Measurements from ENCODE around the gene UBE3B.

Gene UBE3B

DNA sequence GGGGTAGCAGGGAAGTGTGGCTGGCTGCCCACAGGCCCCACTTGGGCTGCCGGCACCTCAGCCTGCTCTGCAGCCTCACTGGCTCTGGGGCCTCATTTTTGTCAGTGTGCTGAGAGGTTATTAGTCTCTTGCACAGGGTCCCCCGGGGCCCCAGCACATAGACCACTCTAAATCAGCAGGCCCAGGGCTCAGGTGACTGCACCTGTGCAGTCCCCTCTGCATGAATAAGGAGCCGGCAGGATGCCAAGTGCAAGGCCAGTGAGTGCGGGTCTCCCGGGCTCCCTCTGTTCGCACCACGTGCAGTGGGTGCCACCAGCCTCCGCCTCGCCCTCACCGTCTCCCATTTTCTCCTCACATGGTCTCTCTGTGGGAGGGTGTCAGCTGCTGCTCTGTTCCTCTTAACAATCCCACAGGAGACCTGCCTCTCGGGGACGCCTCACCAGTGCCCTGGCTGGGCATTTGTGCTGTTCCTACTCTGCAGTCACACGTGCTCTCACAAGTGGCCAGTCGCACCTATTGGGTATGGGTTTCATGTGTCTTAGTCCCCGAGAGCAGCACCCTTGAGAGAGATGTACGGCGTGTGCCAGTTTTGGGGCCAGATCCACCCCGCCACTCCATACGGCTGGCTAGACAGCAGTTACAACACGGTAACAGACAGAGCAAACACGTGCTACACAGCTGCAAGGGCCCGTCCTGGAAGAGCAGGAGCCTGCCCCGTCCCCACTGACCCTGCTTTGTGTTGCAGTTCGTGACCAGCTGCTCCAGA lies 55.5 kb downstream of the UBE3B start:
- DNase-seq, result no peak

DNA sequence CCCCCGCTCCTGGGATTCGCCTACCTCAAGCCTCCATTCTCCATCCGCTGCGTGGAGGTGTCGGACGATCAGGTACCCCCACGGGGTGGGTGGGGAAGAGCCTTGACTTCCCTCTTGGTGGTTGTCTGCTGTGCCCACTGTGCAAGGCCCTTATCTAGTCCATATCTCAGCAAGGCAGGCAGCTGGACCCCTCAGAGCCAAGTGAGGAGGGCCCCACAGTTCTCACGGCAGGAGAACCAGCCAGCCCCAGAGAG lies 56.0 kb downstream of the UBE3B start:
- DNase-seq, result no peak

DNA sequence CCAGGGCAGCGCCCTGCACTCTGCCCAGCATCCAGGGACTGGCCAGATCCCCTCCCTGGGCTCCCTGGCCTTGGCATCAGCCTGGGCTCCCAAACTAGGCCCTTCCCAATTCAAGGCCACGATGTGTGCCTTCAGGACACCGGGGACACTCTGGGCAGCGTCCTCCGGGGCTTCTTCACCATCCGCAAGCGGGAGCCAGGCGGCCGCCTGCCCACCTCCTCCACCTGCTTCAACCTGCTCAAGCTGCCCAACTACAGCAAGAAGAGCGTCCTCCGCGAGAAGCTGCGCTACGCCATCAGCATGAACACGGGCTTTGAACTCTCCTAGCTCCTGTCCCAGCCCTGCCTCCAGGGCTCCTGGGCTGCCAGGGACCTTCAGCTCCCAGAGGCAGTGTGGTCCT lies 57.0 kb downstream of the UBE3B start:
- no peak for DNase-seq

DNA sequence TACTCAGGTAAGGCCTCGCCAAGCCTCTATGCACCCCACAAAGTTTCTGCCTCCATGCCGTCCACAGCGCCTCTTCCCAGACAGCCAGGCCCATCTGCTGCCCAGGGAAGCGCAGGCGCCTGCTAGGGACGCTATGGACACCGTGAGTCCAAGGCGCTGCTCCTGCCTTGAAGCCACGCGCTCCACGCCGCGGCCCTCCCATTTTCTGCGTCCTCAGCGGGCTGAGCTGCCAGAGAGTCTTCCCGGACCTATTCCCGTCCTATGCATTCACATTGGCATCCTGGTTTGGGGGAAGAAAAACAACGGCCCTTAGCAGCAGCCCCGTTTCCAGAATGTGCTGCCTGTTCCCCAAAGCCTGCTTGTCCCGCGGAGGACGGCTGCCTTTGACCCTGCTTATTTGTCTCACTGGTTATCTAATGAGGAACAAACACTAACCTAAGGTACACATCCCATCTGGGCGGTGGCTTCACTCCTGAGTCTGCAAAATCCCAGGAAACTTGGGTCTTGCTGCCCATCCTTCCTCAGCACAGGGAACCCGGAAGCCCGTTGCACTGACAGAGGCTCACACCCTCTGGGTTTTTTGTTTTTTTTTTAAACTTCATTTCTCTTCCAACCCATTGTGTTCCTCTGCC lies 57.9 kb downstream of the UBE3B start:
- no peak for DNase-seq

DNA sequence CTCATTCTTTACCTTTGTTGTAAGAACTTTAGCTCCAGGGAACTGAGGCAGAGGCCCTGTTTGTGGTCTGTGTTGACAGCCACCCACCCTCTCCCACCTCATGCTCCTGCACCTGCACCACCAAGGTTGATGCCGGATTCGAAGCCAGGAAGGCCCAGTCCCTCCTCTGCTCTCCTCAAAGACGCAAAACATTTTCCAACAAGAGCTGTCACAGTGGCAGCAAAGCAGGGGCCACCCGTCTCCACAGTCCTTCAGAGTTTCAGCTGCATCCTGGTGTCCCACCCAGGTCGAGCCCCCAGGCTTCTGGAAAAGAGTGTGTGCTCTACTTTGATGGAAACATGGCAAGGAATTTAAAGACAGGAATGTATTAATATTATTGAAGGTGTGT lies 58.4 kb downstream of the UBE3B start:
- DNase-seq, result no peak

DNA sequence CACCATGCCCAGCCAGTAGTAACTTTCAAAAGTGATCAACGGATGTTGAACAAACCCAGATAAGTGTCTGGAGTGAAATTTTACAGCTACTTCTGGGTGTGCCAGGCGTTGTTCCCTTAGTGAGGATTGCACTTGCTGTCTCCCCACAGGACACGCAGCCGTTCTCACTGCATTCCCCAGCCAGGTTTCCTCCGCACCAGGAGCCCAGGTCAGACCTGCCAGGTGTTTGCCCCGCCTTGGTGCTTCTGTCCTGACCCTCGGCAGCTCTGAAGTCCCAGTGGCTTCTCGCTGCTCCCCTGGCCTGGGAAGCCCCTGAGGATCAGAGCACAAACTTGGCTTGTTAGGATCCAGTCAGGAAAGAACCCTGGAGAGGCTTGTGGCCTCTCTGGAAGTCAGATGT lies 59.7 kb downstream of the UBE3B start:
- no peak for DNase-seq

DNA sequence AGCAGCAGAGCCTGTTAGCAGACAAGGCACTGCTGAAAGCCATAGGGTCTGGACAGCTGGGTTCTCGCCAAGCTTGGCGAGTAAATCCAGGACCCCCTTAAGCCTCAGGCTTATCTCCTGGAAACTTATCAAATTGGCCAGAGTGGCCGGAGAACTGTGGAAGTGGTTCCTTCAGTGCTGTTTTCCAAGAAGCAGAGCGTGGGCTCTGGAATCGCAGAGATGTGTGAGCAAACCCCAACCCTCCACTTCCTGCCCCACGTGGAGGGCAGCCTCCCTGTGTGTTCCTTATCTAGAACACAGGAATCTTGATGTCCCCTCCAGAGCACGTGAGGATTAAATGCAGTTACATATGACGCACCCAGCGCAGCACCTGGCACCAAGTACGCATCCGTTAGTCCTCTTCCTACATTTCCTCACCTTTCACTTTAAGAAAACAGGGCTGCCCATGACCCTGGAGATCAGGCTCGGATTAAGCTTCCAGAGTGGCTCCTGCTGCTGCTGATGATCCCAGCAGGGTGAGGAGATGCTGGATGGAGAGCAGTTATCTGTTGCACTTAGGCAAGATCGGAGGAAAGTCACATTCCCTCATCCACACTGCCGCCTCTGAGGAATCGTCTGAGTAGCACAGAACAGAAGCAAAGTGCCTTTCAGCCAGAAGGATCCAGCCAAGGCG lies 60.9 kb downstream of the UBE3B start:
- no peak for DNase-seq

DNA sequence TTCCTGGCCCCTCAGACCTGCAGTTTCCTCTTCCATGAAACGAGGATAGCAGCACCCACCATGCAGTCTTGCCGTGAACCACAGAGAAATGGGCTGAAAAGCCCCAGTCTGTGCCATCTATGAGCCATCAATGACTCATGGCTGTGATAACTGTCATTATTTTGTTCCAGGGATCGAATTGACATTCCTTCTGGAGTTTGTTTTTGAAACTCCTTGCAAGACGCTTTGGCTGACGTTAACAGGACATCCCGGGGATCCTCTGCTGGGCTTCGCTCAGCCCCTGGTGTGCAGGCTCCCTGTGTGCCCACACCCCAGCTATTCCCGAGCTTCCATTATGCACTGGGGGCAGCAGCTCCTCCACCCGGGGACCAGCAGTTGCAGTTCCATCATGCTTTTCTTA lies 62.1 kb downstream of the UBE3B start:
- no peak for DNase-seq

DNA sequence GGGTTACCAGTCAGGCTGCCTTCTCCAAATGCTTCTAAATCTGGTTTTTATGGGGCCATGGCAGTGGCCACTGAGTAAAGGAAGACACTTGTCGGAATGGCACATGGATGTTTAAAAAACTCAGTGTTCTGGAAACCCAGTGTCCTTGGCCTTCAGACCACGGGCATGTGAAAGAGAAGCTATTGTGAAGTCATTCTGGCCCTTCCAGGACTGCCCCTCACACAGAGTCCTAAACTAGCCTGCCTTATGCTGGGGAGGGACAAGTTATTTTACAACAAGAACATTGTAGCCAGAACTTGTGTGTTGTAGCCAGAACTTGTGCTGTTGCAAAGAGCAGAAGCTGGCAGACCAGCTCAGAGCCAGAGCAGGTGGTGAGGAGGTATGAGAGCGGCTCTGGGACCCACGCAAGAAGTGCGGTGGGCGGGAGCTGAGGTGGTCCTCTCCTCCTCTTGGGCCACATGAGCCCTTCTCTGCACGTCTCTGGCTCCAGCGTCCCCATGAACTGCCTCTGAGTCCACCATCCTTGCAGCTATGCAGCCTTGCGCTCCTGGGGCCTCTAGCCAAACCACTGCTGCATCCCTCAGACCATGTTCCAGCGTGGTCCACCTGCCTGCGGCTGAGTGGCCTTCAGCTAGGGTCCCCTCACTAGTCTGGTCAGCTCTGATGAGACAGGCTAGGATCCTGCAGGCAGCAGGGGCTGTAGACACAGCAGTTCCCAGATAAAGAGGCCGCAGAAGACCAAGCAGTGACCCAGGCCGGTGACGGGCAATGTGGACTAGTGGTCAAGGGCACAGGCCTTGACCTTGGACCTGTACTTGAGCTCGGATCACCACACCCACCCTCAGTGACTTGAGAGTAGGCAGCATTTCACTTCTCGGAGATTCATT lies 63.3 kb downstream of the UBE3B start:
- no peak for DNase-seq

DNA sequence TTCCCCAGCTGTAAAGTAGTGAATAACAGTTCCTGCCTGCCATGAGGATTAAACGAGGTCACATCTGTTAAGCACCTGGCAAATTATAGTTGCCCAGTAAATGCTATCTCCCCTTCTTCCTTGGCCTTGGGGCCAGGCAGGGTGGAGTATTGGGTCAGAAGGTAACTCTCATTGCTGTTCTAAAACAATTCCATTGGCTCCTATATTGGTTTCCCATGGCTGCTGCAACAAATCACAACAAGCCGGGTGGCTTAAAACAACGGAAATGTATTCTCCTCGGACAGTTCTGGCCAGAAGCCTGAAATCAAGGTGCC lies 63.9 kb downstream of the UBE3B start:
- DNase-seq, result no peak

DNA sequence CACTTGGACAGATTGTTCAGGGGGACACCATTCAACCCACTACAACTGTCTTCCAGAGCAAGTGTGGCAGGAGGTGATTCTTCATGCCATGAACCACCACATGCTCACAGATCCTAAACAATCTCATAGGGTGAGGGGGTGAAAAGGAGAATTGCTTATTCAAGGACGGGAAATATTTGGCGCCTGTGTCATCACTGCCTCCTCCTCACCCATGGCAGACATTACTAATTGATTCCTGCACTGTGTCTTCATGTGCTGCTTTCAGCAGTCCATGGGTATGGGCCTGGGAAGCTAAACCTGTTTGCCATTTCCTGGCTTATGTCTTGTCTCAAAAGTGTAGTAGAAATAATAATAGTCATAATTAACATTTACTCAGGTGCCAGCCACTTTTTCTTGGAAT lies 64.6 kb downstream of the UBE3B start:
- DNase-seq, result no peak

DNA sequence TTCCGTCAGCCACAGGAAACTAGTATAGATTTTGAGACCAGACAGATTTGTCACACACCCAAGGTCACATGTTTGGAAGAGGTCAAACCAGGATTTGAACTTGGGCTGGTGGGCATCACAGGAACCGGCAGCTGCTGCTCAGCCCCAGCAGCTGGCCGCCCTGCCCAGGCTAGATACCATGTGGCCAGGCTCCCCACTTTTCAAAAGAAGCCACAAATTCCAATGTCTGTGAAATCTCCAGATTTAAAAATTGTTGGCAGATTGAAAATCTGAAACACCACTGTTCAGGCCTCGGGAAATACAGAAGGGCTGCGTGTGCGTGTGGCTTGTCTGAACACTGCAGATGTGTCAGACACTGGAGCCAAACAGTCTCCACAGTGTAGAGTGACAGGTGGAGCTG lies 65.4 kb downstream of the UBE3B start:
- no peak for DNase-seq

DNA sequence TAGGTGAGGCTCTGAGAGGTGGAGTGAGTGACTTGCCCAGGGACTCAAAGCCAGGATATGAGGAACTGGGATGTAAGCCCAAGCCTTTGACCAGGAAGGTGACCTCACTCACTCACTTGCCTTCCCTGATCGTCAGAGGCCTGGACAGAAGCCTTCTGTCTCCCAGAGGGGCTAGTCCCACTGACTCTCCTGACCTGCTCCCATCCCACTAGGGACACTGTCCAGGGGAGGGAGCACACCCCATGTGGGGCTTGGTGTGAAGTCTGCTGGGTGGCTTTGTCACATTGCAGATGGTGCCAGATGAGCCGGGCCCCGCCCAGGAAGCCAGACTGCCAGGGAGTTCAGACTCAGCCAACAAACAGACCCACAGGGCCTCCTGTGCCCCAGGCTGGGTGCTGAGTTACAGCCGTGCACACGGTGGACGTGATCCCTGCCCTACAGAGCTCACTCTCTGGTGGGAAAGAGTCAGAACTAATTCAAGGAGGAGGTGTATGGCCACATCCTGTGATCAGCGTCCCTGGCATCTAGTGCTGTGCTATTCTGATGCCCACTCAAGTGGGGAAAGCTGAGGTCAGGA lies 67.6 kb downstream of the UBE3B start:
- DNase-seq, result no peak

DNA sequence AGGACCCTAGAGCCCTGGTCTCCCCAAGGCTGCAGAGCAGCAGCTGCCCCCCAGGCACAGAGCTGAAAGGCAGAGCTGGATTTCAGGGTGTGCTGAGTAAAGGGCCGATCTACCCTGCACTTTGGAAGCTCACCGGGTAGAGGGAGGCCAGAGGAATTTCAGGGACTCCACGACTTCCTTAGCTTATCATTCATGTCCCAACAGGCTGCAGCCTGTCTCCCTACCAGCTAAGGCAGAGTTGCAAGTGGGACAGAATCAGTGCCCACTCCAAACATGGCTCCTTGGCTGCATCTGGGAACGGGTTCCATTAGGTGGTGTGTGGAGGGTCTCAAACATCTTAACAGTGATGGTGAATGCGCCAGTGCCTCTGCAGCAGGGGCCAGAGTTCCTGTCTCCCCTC lies 68.4 kb downstream of the UBE3B start:
- DNase-seq, result no peak

DNA sequence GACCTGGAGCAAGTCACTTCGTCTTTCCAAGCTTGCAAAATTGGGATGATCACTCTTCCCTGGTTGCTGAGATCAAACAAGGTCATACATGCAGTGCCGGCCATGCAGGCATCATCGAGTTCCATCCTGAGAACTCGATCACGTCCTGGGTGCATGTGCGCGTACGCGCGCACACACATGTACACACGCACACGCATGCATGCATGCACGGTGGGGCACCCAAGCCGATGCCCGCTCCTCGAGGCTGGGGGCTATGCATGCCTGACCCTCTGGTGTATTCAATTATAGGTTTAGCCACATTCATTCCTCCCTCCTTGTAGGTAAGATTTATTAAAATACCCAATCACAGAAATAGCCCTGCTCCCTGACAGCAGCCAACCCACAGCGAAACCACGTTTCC lies 69.9 kb downstream of the UBE3B start:
- DNase-seq, result no peak

DNA sequence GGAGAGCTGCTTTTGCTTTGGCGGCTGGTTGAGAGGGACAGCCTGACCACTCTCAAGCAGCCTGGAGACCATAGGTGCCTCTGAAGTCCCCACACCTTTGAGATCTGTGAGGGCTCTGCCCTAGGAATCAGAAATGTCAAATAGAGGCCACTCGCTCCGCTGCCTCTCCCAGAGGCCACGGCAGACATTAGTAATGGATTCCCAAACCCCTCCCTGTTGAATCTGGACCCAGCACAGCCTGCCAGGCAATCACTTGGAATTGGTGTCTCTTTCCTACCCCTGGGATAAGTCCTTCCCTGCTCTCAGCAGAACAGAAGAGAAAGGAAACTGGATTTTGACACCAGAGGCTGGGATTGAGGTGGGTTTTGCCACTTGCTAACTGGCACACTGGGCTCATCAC lies 70.8 kb downstream of the UBE3B start:
- DNase-seq, result no peak

DNA sequence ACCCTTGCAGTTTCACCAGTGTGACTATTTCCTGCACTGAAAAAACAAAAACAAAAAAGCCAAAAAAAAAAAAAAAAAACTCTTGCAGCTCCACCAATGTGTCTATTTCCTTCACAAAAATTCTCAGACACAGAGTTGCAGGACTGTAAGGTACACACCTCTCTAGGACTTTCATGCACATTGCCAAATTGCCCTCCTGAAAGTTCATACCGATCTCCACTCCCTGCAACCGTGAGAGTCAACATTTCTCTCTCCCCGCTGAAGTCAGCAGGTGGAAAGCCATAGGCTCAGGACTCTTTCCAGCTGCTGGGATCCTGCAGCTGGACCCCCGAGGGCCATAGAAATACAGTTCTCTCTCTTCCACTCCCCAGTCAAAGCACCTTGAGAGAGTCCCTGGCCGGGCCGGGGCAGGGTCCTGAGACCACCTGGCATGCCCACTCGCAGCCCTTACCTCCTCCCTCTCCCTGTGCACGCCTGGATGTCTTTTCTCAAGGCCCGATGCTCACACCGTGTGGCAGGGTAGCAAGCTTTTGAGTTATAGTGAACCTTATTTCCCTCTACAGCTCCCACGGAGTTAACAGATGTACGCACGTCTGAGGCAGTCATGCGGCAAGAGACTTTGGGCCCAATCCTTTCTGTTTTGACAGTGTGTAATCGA lies 72.3 kb downstream of the UBE3B start:
- no peak for DNase-seq

DNA sequence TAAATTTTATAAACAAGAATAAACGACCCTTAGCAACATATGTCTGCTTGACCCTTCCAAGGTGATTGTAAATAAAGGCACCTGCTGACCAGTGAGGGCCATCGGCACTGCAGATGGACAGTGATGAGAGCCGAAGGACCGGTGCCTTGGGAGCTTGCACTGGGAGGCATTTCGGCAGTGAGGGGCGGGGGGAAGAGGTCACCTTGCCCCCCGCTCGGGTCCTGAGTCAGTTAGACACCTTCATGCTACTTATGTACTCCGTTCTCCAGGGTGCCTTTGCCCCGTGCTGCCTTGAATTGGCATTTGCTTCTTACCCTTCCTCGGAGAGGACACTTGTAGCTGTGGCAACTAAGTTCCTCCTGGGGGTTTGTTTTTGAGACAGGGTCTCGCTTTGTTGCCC lies 72.8 kb downstream of the UBE3B start:
- no peak for DNase-seq

DNA sequence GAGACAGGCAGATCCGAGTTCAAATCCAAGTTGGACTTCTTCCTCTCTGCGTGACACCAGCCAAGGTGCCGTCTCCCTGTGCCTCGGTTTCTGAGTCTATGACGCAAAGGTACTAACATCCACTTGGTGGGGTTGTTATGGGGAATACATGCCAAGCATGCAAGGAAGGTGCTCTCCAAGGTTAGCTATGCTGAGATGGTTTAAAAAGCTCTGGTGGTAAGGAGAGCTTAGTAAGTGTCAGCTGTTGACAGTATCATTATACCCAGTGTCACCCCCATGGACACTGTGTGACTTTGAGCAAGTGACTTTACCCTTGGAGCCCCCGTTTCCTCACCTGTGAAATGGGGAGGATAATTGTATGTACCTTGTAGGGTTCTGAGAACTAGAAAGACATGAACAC lies 73.7 kb downstream of the UBE3B start:
- no peak for DNase-seq

DNA sequence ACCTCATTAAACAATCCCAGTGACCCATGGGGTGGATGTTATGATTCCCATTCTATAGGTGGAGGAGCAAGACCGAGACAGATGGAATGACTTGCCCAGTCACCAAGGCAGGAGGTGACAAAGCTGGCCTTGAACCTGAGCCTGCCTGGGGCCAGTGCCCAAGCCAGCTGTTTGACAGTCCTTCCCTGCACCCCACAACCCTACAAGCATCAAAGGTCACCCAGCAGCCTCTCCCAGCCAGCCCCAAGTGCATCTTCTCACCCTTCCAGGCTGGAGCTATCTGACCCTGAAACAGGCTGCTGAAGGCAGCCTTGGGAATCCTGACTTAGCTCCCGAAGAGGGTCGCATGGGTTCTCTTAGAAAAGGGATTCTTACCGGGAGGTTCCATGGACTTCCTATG lies 75.5 kb downstream of the UBE3B start:
- no peak for DNase-seq

DNA sequence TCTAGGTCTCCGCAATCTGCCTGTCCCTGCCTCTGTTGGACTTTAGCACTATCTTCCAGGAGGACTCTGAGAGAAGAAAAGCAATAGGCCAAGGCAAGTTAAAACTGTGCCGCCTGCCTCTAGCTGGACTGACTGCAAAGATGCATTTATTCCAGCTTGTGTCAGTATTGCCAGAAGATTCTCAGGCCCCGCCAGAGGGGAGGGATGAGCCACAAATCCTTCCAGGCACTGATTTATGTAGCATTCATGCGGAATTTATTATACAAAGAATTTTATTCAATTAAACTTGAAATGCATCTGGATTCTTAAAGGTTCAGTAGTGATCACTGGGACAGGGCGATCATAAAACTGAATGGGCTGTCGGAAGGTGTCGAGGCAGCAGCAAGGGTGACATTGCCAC lies 76.0 kb downstream of the UBE3B start:
- no peak for DNase-seq

DNA sequence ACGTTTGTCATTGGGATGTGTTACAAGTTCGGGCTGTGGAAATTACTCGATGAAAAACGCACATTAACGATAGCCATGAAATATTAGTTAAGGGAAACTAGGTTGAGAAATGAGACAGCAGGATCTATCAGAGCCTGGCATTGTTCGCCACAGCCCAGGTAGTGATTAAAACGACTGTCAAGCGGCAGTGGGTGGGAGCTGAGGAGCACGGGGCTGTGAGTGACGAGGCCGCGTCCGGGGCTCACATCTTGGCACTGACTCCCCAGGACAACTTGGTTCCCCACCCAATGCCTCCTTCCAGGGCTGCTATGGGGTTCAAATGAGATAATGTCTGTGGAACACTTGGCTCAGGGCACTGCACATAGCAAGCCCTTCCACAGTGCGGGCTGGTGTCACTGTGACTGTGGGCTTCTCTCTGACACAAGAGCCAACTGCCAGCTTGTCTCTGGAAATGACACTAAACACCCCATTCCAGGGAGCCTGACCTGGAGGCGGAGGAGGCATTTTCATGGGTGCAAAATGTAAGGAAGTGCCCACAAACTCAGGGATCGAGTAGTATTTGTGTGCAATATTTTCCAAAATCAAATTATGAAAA lies 76.6 kb downstream of the UBE3B start:
- DNase-seq, result no peak

DNA sequence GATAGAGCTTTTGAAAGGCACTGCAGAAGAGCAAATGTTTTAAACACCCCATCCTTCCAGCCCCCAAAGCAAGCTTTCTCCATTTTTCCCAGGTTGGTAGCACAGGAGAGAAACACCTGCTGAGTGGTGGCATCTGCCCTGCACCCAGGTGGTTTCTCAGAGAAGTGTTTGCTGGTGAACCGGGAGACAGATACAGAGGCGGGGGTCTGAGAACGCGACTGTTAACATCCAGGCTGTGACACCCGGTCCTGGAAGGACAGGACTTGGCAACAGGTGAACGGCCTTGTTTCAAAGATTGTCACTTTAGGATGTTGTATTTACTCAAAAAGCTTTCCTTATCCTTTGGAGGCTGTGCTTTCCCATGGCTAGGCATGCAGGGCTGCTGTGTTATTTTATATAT lies 77.3 kb downstream of the UBE3B start:
- no peak for DNase-seq

All from NCI-H1436 treated with DMSO at 0.1 percent for 48 hours (cell line).